AG04450 (cell line): ENCODE results near the gene MRPL28. TPM values are rescaled to one million over a fixed set of nuclear protein-coding genes. Genes with fewer than 3 reads are reported as not detected.

Experiments
- CTCF ChIA-PET: fragments of 300-600, 350-600 bp; formaldehyde crosslinking; extraction: SDS; loops from one replicate; lab custom pipeline; 2022; ENCODE audit warnings: antibody characterized with exemption, inconsistent platforms; lab: Charles Lee
- POLR2A ChIA-PET: fragments of 350-600 bp; formaldehyde crosslinking; extraction: SDS; loops from one replicate; lab custom pipeline; 2021; ENCODE audit warnings: antibody characterized with exemption, inconsistent platforms; lab: Yijun Ruan, JAX
- DNase-seq: peaks from one replicate; pipeline ENCODE4 v3.0.0-alpha.2; 2011; ENCODE audit warnings: low read depth, low spot score
- H3K27ac ChIP-seq: one replicate; pipeline ENCODE4 v1.5.1; 2012; ENCODE audit warnings: low read depth, low read length, control low read depth
- H3K27me3 ChIP-seq: one replicate; pipeline ENCODE4 v1.6.0; 2012; ENCODE audit warnings: low read length; ENCODE audit not compliant: control insufficient read depth, insufficient read depth
- H3K4me3 ChIP-seq: 2 replicates; pipeline ENCODE4 v1.5.1; 2011; ENCODE audit warnings: mild to moderate bottlenecking, low read depth, low read length, control low read depth
- H3K9me3 ChIP-seq: 2 replicates; pipeline ENCODE4 v1.5.1; 2012; ENCODE audit warnings: low read length; ENCODE audit not compliant: control insufficient read depth, insufficient read depth
- CTCF ChIP-seq: IDR thresholded peaks from 2 replicates; pipeline ENCODE4 v1.5.1; 2011; ENCODE audit warnings: low read depth, low read length, control low read depth, inconsistent platforms
- polyA plus RNA-seq: library from polyadenylated mRNA; depleted of rRNA; stranded (reverse); fragments of >200 nt; gene quantifications from 2 replicates; pipeline ENCODE4 v1.2.3, GENCODE V29; 2011; rRNA removed

MRPL28 gene
- polyA plus RNA-seq, 1 experiment = 144 TPM

DNA sequence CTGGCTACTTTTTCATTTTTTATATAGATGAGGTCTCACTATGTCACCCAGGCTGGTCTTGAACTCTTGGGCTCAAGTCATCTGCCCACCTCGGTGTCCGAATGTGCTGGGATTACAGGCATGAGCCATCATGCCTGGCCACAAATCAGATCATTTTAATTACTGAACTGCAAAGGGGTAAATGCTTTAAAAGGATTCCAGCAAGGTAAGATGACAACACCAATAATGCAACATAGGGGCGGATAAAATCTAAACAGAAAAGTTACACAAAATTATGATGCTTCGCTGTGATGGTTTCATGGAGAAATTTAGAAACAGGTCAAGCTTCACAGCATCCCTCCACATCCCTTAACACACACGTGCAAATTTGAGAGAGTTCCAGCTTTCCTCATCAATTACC is 50.1 kb downstream of the MRPL28 start:
- Histone ChIP-seq H3K27ac (no peak overlapping the region), H3K9me3 (no peaks in the 10 kb centered on the region; the same call in 1 of the 2 replicates), H3K4me3 (no peak overlapping the region), H3K27me3 (no peaks in the 10 kb centered on the region)
- no peak for DNase-seq
- ChIA-PET POLR2A (no interaction called here), CTCF (interaction anchor here (0.9 kb wide), 1 partner anchor 33 kb away, joined by 3 read pairs; no protein-coding TSS in a partner anchor)
- TF ChIP-seq CTCF = no peak

GRCh38 chr16:318628-319027 is 51.7 kb downstream of the MRPL28 start:
- no peak overlapping the region for H3K4me3 ChIP-seq
- H3K27me3 ChIP-seq = no peaks in the 10 kb centered on the region
- H3K27ac ChIP-seq = no peak overlapping the region
- no peak for TF ChIP-seq CTCF
- no peak for DNase-seq
- POLR2A ChIA-PET = no interaction called here
- CTCF ChIA-PET = no interaction called here
- H3K9me3 ChIP-seq = no peaks in the 10 kb centered on the region

DNA sequence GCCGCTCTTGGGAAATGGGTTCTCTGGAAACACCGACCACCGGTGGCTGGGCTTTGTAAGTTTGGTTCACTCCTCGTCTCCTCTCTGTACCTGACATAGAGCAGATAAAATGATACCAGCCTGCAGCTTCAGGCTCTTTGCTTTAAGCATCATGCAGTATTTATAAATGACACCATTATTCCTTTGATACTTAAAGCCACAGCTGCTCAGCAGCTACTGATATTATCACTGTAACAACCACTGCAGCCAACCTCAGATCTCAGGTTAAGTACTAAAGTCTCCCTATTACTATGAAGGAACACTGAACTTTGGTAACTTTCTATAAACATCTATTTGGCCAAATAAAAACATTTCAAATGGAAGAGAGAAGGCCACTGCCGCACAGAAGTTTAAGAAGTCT is 52.8 kb downstream of the MRPL28 start:
- POLR2A ChIA-PET = no interaction called here
- CTCF ChIA-PET = no interaction called here
- Histone ChIP-seq H3K9me3 (no peaks in the 10 kb centered on the region), H3K27me3 (no peaks in the 10 kb centered on the region), H3K27ac (no peak overlapping the region), H3K4me3 (no peak overlapping the region)
- no peak for DNase-seq
- no peak for TF ChIP-seq CTCF

Other genes with a start within 250 kb of the MRPL28 start
- gene NPRL3, start 231.9 kb downstream of the MRPL28 start, polyA plus RNA-seq = 11.0 and 14.9 TPM in 2 replicates
- not detected in 2 replicates for gene HBZ, start 217.9 kb downstream of the MRPL28 start, polyA plus RNA-seq
- not detected in 2 replicates for gene HBM, start 204.6 kb downstream of the MRPL28 start, polyA plus RNA-seq
- gene HBA2, start 197.7 kb downstream of the MRPL28 start, polyA plus RNA-seq = not detected in 2 replicates
- gene HBA1, start 193.9 kb downstream of the MRPL28 start, polyA plus RNA-seq = not detected in 2 replicates
- not detected in 2 replicates for gene HBQ1, start 190.1 kb downstream of the MRPL28 start, polyA plus RNA-seq
- gene LUC7L, start 141.1 kb downstream of the MRPL28 start, polyA plus RNA-seq = 37.6 and 47.2 TPM in 2 replicates
- gene FAM234A, start 135.7 kb downstream of the MRPL28 start, polyA plus RNA-seq = 42.3 and 42.7 TPM in 2 replicates
- gene RGS11, start 94.6 kb downstream of the MRPL28 start, polyA plus RNA-seq = 0.30 and 0.33 TPM in 2 replicates
- gene ARHGDIG, start 89.9 kb downstream of the MRPL28 start, polyA plus RNA-seq = not detected in 2 replicates
- 0.42 and 0.45 TPM in 2 replicates for gene PDIA2, start 87.4 kb downstream of the MRPL28 start, polyA plus RNA-seq
- 3.5 and 4.7 TPM in 2 replicates for gene AXIN1, start 17.8 kb downstream of the MRPL28 start, polyA plus RNA-seq
- gene PGAP6, start 11.4 kb upstream of the MRPL28 start, polyA plus RNA-seq = 40.8 and 68.0 TPM in 2 replicates
- 156 and 198 TPM in 2 replicates for gene NME4, start 26.7 kb upstream of the MRPL28 start, polyA plus RNA-seq
- 11.6 and 16.0 TPM in 2 replicates for gene DECR2, start 31.3 kb upstream of the MRPL28 start, polyA plus RNA-seq
- 6.9 and 9.7 TPM in 2 replicates for gene RAB11FIP3, start 55.1 kb upstream of the MRPL28 start, polyA plus RNA-seq
- 7.5 and 8.6 TPM in 2 replicates for gene CAPN15, start 157.2 kb upstream of the MRPL28 start, polyA plus RNA-seq
- gene PRR35, start 189.9 kb upstream of the MRPL28 start, polyA plus RNA-seq = not detected in 2 replicates
- gene NHLRC4, start 196.5 kb upstream of the MRPL28 start, polyA plus RNA-seq = 0.45 and 0.88 TPM in 2 replicates
- gene PIGQ, start 199.4 kb upstream of the MRPL28 start, polyA plus RNA-seq = 12.1 and 17.6 TPM in 2 replicates
- 4.2 and 6.1 TPM in 2 replicates for gene RAB40C, start 219.5 kb upstream of the MRPL28 start, polyA plus RNA-seq